Activated T-cell treated with anti-CD3 and anti-CD28 coated beads for 48 hours (primary cell): ENCODE data around the gene L3MBTL1.
"Not testable (repeated sequence)": the region's sequence is repeated elsewhere in the genome, so short reads cannot be mapped to it uniquely, and the experiment has no call there.

Experiments used
- DNase-seq: peaks from one replicate; pipeline ENCODE4 v3.0.0-alpha.2; 2020; ENCODE audit warnings: low read depth

The L3MBTL1 gene

GRCh38 chr20:43559147-43559987 is 51.9 kb downstream of the L3MBTL1 start:
- no peak for DNase-seq

GRCh38 chr20:43560974-43561373 is 53.5 kb downstream of the L3MBTL1 start:
- DNase-seq: no peak

DNA sequence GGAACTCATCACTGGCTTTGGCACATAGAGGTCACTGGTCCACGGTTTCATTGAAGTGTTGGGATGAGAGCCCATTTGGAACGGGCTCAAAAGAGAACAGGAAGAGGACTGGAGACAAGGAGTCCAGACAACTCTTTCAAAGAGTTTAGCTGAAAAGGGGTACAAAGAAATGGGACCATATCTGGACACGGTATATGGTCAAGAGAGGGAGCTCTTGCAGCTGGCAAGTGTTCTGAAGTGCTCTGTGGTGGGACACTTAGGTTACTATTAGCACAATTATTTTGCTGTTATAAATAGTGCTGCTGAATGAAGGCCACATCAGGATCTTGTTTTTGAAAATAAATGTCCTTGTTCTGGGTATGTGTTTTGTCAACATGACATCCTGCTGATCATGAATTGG is 55.9 kb downstream of the L3MBTL1 start:
- no peak for DNase-seq

GRCh38 chr20:43563991-43564390 is 56.5 kb downstream of the L3MBTL1 start:
- no peak for DNase-seq

- no peak for DNase-seq
These were observed 57.0 kb downstream of the L3MBTL1 start for GRCh38 chr20:43564455-43564854.

- no peak for DNase-seq
These were observed 57.7 kb downstream of the L3MBTL1 start for GRCh38 chr20:43564993-43565757.

DNA sequence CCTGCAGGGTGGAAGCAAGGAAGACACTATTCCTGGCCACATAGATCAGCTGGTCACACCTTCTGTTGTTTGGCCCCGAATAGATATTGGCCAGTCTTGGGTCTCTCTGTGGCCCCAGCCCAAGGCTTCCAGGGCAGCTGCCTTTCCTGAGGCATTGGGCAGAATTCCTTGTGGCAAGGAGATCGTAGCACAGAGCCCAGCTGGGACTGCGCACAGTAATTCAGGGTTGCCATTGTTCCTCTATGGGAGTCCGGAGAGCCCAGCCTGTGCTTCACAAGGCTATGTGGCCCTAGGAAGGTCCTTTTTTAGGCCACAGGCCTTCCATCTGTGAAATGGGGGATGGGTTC is 58.2 kb downstream of the L3MBTL1 start:
- DNase-seq: no peak

DNA sequence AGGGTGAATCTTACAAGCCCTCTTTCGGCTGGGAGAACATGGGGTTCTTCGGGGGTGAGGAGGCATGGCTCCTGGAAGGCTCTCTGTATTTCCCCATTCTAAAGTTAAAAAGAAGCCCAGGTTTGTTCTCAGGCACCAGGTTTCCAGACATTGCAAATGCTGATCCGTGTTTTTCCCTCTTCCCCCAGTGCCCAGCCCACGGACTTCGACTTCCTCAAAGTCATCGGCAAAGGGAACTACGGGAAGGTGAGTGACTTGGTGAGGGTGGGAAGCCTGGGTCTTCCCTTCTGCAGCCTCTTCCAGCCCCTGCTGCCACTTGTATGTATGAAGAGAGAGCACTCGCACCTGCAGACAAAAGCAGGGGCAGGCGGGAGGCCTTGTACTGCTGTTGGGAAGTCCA is 60.0 kb downstream of the L3MBTL1 start:
- no peak for DNase-seq

DNA sequence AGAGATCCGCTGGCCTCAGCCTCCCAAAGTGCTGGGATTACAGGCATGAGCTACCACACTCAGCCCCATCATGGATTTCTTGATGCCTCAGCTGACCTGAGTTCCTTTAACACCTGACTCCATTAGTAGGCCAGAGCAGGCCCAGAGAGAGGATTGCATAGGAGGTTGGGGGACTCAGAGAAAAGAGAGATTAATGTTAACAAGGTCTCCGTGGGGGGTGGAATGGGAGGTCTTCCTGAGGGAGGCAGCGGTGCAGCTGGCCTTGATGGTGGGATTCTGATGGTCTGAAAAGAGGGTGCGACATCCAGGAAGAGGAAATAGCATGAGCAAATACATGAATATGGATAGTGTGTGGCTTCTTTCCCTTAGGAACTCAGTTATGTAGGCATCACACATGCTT is 61.2 kb downstream of the L3MBTL1 start:
- no peak for DNase-seq

- no peak for DNase-seq
These were observed 61.8 kb downstream of the L3MBTL1 start for GRCh38 chr20:43569282-43569681.

DNA sequence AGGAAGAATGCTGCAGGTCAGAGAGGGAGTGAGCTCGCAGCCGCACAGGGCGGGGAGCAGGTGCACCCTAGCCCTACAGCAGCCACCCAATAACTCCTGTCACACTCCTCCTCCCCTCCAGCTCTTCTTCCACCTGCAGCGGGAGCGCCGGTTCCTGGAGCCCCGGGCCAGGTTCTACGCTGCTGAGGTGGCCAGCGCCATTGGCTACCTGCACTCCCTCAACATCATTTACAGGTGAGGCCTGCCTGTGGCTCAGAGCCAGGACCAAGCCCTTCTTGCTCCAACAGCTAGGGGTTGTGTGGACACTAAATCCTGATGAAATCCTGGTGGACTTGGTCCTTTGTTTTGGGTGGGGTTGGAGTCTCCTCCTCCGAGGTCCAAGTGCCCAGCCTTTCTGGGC is 63.0 kb downstream of the L3MBTL1 start:
- DNase-seq: no peak

DNA sequence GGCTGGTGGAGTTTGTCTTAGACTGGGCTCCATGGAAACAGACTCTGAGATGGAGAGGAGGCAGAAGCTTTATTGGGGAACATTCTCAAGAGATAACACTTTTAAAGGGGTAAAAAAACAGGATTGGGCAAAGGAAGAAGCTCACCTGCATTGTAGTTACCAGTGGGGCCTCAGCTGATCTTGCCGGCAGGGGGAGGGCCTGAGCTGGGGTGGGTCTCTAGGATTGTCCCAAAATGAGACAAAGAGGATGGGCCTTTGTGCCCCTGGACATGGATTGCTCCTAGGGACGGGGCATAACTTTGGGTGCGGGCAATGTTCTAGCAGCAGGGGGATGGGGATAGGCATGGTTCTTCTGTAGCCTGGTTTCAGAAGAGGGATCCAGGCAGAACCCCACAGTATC is 63.8 kb downstream of the L3MBTL1 start:
- no peak for DNase-seq

DNA sequence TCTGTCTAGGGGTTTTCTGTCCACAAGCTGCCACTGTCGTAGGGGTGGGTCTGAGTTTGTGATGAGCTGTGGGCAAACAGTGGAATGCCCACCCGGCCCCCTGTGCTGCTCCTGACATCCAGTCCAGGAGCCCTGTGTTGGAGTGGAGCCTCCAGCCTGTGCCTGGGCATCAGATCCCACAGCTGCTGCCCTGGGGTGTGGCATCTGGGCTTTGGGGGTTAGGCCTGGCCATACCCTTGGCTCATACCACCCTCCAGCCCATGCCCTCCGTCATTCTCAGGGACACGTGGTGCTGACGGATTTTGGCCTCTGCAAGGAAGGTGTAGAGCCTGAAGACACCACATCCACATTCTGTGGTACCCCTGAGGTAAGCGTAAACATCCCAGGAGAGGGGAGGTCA is 64.3 kb downstream of the L3MBTL1 start:
- no peak for DNase-seq

- DNase-seq: no peak
These were observed 65.4 kb downstream of the L3MBTL1 start for GRCh38 chr20:43572891-43573290.

GRCh38 chr20:43576108-43576507 is 68.6 kb downstream of the L3MBTL1 start:
- no peak for DNase-seq

DNA sequence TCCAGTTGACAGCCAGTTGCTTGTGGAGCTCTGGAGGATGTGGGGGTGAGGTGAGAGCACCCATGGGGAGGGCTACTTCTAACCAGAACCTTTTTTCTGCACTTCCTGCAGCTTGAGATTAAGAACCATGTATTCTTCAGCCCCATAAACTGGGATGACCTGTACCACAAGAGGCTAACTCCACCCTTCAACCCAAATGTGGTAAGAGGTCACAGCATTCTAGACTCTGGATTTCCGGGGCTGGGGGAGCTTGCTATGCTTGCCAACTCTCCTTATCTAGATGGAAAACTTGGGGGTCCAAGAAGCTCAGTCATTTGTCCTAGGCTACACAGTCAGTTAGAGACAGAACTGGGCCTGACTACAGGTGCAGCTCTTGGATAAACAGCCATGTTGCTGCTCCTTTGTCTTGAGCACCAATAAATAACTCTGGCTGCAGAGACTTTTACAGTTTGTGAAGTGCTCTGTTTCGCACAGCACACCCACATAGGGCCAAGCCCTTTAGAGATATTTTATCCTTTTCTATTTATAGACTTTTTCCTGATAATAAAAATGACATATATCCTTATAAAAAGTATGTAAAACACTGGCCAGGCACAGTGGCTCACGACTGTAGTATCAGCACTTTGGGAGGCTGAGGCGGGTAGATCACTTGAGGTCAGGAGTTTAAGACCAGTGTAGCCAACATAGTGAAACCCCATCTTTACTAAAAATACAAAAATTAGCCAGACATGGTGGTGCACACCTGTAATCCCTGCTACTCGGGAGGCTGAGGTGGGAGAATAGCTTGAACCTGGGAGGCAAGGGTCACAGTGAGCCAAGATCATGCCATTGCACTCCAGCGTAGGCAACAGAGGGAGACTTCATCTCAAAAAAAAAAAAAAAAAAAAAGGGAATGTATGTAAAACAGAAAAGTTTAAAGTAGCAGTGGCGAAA is 72.6 kb downstream of the L3MBTL1 start:
- no peak for DNase-seq

GRCh38 chr20:43583133-43583864 is 75.8 kb downstream of the L3MBTL1 start:
- DNase-seq: no peak

DNA sequence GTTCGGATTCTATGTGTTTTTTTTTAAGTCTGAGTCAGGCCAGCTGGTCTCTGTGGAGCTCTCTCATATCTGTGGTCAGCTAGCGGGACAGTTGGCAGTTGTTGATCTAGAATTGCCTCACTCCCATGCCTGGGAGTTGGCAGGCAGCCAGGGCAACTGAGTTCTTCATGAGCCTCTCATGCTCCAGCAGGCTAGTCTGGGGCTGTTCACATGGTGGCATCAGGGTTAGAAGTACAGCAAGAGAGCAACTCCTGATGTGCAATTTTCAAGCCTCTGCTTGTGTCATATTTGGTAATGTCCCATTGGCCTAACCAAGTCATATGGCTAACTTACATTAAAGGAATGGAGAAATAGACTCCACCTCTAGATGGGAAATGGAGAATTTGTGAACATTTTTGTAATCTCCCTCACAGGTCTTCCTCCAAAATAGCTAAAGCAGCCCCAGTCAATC is 76.5 kb downstream of the L3MBTL1 start:
- DNase-seq: no peak

GRCh38 chr20:43584448-43585136 is 77.1 kb downstream of the L3MBTL1 start:
- DNase-seq: no peak

DNA sequence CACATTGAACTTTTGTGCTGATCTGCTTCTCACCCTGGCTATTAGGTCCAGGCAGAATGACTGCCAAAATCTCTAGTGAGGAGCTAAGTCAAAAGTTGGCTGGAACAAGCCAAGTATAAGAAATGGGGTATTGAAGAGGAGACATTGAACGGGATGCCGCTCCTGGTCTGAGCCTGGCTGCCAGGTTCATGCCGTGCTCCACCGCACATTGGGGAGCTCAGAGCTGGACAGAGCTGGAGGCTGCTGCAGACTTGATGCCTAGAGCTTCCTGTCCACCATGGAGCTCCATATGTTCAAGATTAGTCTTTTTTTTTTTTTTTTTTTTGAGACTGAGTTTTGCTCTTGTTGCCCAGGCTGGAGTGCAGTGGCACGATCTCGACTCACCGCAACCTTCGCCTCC is 79.1 kb downstream of the L3MBTL1 start:
- no peak for DNase-seq

- DNase-seq: not testable (repeated sequence)
These were observed 81.0 kb downstream of the L3MBTL1 start for GRCh38 chr20:43588526-43588925.
